RWPE2 (cell line): ENCODE measurements around the gene ITPK1.

Experiments used
- ATAC-seq: fragments of 200-7000 bp; cut with Tn5 transposase; 3 replicates; pipeline ENCODE4 v1.9.1; 2021; ENCODE audit warnings: low read depth
- DNase-seq: peaks from one replicate; pipeline ENCODE4 v3.0.0-alpha.2; 2020; ENCODE audit warnings: low spot score
- H3K27ac ChIP-seq: fragments of 450-650 bp; 2 replicates; pipeline ENCODE4 v1.5.1; 2017; ENCODE audit warnings: mild to moderate bottlenecking; ENCODE audit not compliant: poor library complexity, severe bottlenecking
- H3K27me3 ChIP-seq: fragments of 250-450 bp; sonication (Bioruptor Pico); 2 replicates; pipeline ENCODE4 v1.5.1; 2021; ENCODE audit warnings: mild to moderate bottlenecking, moderate library complexity; ENCODE audit not compliant: insufficient read depth, poor library complexity, severe bottlenecking
- H3K36me3 ChIP-seq: fragments of 250-450 bp; sonication (Bioruptor Pico); 2 replicates; pipeline ENCODE4 v1.5.1; 2020; ENCODE audit warnings: low read depth, mild to moderate bottlenecking, moderate library complexity
- H3K4me1 ChIP-seq: fragments of 250-450 bp; sonication (Bioruptor Pico); 2 replicates; pipeline ENCODE4 v1.5.1; 2021; ENCODE audit warnings: mild to moderate bottlenecking, moderate library complexity; ENCODE audit not compliant: insufficient read depth, poor library complexity, severe bottlenecking
- H3K4me3 ChIP-seq: fragments of 250-450 bp; sonication (Bioruptor Pico); 2 replicates; pipeline ENCODE4 v1.5.1; 2021; ENCODE audit warnings: mild to moderate bottlenecking, moderate library complexity; ENCODE audit not compliant: severe bottlenecking
- H3K9me3 ChIP-seq: fragments of 250-450 bp; sonication (Bioruptor Pico); 2 replicates; pipeline ENCODE4 v1.5.1; 2021; ENCODE audit warnings: mild to moderate bottlenecking, moderate library complexity; ENCODE audit not compliant: severe bottlenecking
- TF ChIP-seq, protein P1 (sequence below): fragments of 450-650 bp; IDR thresholded peaks from one replicate; pipeline ENCODE4 v1.5.1; 2017; ENCODE audit warnings: mild to moderate bottlenecking, moderate library complexity; ENCODE audit not compliant: poor library complexity, severe bottlenecking

Gene ITPK1

DNA sequence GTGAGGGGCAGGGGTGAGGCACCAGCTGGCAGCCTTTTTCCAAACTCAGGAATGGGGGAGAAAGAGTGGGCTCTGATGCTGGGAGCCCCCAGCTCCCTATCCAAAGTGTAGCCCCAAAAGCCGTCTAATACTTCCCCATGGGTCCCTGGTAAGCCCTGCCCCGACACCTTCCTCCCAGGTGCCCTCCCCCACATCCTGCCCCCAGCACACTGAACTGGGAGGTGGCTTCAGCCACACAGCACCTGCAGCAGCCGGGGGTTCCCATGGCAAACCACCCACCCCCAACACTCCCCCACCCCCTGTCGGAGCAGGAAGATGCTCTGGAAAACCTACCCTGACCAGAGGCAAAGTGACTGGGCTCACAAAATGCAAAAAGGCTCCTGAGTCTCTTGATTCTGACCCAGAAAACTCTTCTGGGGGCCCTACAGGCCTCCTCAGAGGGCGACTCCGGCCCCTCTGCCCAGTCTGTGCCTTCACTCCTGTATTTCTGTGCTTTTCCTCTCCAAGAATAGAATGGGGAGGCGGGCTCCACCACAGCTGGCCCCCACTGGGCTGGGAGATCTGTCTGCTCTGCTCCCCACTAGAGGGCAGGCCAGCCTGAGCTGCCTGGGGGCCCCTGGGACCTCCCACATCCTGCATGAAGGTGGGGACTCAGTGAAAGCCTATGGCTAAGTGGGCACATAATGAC lies 81.6 kb downstream of the ITPK1 start:
- TF ChIP-seq, protein P1, sequence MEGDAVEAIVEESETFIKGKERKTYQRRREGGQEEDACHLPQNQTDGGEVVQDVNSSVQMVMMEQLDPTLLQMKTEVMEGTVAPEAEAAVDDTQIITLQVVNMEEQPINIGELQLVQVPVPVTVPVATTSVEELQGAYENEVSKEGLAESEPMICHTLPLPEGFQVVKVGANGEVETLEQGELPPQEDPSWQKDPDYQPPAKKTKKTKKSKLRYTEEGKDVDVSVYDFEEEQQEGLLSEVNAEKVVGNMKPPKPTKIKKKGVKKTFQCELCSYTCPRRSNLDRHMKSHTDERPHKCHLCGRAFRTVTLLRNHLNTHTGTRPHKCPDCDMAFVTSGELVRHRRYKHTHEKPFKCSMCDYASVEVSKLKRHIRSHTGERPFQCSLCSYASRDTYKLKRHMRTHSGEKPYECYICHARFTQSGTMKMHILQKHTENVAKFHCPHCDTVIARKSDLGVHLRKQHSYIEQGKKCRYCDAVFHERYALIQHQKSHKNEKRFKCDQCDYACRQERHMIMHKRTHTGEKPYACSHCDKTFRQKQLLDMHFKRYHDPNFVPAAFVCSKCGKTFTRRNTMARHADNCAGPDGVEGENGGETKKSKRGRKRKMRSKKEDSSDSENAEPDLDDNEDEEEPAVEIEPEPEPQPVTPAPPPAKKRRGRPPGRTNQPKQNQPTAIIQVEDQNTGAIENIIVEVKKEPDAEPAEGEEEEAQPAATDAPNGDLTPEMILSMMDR = peak; percentile 82
- DNase-seq = no peak
- Histone ChIP-seq H3K9me3 (no peaks in the 10 kb centered on the region), H3K27ac (peak overlapping the region; percentile 99), H3K36me3 (no peaks in the 10 kb centered on the region), H3K27me3 (no peaks in the 10 kb centered on the region), H3K4me1 (peaks cover 67% of the 10 kb centered on the region), H3K4me3 (no peak overlapping the region)
- peak; percentile 28; the same call in 1 of the 3 replicates for ATAC-seq

DNA sequence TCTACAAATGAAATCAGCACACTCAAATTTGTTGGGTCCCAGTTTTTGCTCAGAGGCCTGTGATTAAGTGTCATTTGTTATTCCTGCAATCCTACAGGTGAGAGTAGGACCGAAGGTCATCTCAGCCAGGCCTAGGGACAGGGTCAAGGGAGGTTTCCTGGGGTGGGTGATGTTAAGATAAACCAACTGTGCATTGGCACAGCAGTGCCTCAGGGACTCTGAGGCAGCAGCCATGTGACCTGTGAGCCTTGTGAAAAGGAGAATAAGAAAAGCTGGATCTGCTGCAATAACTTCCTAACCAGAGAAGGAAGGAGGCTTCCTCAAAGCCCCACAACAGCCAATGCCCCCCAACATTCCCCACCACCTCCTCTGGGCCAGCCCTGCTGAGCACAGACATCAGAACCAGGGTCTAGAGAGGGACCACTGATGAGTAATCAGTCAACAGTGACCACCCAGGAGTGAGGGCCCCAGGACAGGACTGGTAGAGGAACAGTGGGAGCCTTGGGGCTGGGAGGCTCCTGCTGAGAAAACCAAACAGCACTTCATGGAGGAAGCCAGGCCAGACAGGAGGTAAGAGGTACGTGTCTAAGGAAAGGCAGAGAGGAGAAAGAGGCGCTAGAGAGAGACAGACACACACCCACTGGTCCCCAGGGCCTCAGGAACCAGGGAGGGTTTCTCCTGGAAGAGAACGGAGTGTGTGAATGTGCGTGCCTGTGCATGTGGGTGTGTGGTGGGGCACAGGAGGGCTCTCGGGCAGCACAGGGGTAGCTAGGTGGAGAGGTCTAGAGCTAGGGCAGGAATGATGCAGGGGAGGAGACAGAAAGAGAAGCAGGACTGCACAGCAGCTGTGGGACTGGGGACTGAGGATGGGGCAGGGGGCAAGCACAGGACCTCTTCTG lies 82.4 kb downstream of the ITPK1 start:
- peak overlapping the region; percentile 99 for H3K27ac ChIP-seq
- ATAC-seq = no peak

DNA sequence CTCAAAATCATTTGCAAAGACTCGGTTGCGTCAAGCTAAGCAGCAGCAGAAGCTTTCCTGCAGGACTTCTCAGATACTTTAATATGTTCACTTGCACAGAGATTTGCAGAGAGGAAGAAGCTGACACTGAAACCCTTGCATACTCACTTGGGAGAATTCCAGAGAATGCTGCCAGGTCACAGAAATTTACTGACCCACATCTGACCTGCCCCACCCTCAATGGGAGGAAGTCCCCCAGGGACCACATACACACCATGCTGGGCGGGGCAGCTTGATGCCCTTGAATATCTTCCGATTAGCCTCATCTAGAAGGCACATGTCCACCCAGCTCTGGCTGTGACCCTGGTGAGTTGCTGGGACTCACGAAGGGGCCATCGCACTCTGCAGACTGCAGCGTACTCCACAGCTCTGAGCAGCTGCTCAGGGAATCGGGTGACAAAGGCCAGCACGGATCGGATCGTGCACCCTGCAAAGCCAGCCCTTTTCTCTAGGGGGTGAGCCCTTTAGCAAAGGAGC lies 83.2 kb downstream of the ITPK1 start:
- TF ChIP-seq, protein P1 = no peak
- H3K4me3 ChIP-seq = no peak overlapping the region
- H3K4me1 ChIP-seq = peaks cover 51% of the 10 kb centered on the region
- no peaks in the 10 kb centered on the region for H3K27me3 ChIP-seq
- no peaks in the 10 kb centered on the region for H3K9me3 ChIP-seq
- H3K36me3 ChIP-seq = no peaks in the 10 kb centered on the region
- ATAC-seq (peak; percentile 4; the same call in 2 of the 3 replicates), DNase-seq (no peak)
- H3K27ac ChIP-seq = peak overlapping the region; percentile 99

More for the DNA sequence above, 82.4 kb downstream of the ITPK1 start:
- TF ChIP-seq, protein P1 = no peak
- no peak overlapping the region for H3K4me3 ChIP-seq
- H3K9me3 ChIP-seq = no peaks in the 10 kb centered on the region
- H3K4me1 ChIP-seq = peaks cover 59% of the 10 kb centered on the region
- H3K27me3 ChIP-seq = no peaks in the 10 kb centered on the region
- H3K36me3 ChIP-seq = no peaks in the 10 kb centered on the region
- DNase-seq = no peak

DNA sequence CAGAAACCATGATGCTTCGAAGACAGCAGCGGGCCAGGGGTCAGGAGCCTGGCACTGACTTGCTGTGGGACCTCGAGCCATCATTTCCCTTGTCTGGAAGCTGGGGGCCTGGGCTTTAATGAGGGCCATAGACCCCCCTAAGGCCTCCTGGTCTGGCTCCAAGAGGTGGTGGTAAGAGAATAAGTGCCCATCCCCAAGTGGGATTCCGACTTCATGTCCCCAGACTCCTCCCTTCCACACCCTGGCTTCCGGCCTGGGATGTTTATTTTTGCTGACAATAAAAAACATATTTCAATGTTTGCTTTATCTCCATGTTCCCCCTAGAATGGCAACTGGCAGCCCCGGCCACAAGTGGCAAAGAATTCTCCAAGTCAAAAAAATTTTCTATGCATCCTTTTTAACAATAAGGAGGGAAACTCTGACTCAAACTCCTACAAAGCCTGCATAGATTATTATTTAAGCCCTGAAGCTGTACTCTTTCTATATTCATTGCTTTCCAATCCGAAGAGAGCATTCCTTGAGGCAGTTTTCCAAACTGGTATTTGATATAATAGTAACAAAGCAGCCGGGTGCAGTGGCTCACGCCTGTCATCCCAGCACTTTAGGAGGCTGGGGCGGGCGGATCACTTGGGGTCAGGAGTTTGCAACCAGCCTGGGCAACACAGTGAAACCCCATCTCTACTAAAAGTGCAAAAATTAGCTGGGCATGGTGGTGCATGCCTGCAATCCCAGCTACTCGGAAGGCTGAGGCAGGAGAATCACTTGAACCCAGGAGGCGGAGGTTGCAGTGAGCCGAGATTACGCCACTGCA lies 84.0 kb downstream of the ITPK1 start:
- no peak overlapping the region for H3K4me3 ChIP-seq
- TF ChIP-seq, protein P1 = no peak
- H3K9me3 ChIP-seq = no peaks in the 10 kb centered on the region
- DNase-seq (no peak), ATAC-seq (no peak)
- H3K36me3 ChIP-seq = peaks cover 4% of the 10 kb centered on the region; the same call in 1 of the 2 replicates
- peak overlapping the region; percentile 99 for H3K27ac ChIP-seq
- peaks cover 43% of the 10 kb centered on the region for H3K4me1 ChIP-seq
- no peaks in the 10 kb centered on the region for H3K27me3 ChIP-seq
